Left renal pelvis (tissue), 4 donors: Measurements from ENCODE around the gene MSI1. TPM values are rescaled to one million over a fixed set of nuclear protein-coding genes. Genes with fewer than 3 reads are reported as not detected.
"Not testable (repeated sequence)": the region's sequence is repeated elsewhere in the genome, so short reads cannot be mapped to it uniquely, and the experiment has no call there.

Experiments used
- DNase-seq, 4 donors: peaks; one replicate each; pipeline ENCODE4 v3.0.0-alpha.2; 2013; ENCODE audit warnings: low read depth in 4 of 4, low spot score in 3 of 4
- polyA plus RNA-seq, 4 donors: library from polyadenylated mRNA; unstranded; fragments of 120-200 nt; gene quantifications; one replicate each; pipeline ENCODE4 v1.2.1, GENCODE V29; 2013; ENCODE audit not compliant: insufficient read length in 4 of 4

MSI1 gene
- polyA plus RNA-seq, 4 donors, result 8.9 to 30.0 (median 22.9) TPM

DNA sequence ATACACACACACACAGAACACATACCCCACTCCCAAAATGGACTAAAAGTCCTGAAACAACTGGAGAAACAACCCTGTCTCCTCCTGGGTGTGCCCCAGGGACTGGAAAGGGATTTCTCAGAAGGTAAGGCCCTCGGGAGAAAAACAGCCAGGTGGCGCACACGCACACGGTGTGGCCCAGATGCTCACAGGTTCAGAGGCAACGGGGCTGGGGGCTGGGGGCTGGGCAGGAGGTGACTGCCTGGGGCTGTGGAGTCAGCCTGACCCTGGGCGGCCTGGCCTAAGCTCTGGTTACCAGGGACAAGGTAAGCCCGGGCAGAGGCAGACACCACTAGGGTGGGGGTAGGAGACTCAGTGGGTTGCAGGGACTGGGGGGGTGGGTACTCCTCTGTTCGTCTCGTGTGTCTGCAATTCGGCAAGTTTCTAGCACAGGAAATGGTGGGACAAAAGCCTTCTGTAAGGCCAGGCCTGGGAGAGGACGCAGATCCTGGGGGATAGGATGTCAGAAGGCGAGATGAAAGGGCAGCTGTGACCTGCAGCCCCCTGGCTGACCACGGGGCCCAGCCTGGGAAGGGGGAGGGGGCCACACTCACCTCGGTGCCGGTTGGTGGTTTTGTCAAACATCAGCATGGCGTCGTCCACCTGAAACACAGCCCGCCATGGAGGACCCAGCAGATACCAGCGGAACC, 10.4 kb downstream of the MSI1 start:
- no peak for DNase-seq

DNA sequence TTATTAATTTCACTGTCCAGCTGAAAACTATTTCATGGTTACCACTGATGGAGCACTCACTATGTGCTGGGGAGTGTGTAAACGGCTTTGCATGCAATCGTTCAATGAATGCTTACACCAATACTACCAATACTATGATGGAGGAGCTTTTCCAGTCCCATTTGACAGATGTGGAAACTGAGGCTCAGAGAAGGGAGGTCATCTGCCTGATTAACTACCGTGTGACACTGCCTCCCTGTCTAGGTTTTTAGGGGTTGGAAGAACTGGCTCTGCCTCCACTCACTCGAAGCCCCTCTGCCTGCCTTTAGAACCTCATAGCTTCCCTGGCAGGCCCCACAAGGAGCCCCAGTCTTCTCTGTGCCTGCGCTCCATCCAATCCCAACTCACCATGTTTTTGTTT, 11.9 kb downstream of the MSI1 start:
- DNase-seq, result no peak

DNA sequence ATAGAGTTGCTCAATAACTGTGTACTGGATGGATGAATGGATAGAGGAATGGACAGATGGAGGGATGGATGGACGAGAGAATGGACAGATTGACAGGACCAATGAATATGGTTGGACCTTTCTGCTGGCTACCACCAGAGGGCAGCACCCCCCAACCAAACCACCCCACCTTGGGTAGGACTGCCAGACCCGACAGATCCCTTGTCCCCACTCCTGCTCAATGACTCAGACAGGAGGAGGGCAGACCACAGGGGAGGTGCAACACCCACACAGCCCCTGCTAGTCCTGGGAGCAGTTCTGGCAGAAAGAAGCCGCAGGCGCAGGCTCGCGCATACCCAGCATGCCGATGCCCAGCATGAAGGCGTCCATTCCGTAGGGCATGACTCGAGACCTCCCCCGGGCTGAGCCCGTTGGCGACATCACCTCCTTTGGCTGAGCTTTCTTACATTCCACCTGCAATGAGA, 12.4 kb downstream of the MSI1 start:
- no peak for DNase-seq

DNA sequence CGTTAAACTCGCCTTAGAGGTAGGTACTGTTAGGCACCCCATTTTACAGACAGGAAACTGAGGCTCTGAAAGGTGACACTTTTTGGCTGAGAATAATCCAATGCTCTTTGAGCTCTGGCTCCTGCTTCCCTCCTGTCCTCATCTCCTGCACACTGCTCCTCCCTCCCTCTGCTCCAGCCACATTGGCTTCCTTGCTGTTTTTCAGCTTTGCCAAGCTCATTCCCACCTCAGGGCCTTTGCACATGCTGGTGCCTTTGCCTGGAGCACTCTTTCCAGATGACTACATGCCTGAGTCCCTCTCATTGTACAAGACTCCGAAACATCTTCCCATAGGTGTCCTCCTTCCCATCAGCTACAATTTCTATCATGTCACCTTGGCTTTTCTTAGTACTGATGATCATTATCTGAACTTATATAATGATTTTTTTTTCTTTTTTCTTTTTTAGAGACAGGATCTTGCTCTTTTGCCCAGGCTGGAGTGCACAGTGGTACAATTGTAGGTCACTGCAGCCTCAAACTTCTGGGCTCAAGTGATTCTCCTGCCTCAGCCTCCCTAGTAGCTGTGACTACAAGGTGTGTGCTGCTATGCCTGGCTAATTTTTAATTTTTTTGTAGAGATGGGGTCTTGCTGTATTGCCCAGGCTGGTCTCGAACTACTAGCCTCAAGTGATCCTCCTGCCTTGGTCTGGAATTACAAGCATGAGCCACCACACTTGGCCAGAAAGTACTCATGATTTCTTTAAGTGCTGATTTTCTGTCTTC, 15.2 kb downstream of the MSI1 start:
- no peak for DNase-seq

DNA sequence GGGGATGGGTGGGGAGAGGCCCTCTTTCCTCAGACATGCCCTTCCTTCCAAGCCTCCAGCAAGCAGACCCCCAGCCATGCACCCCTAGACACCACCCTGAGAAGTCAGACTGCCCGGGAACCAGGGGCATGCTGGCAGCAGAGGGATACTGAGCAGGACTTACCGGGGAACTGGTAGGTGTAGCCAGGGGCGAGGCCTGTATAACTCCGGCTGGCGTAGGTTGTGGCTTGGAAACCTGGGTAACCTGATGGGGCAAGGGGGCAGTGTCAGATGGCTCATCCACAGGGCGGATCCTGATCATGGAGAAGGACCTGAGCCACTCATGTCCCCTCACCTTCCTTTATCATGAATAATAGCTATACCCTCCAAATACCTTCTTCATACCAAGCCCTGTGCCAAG, 15.8 kb downstream of the MSI1 start:
- no peak for DNase-seq

DNA sequence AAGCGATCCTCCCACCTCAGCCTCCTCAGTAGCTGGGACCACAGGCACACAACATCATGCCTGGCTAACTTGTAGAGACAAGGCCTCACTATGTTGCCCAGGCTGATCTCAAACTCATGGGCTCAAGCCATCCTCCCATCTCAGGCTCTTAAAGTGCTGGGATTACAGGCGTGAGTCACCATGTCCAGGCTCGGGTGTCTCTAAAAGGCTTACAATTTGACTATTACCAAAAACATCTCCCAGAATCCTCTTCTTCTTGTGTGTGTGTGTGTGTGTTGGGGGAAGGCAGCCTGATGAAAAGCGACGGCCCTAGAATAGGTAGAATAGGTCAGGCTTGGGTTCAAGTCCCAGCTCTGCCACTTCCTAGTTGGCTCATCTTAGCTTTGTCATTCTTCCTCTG, 16.8 kb downstream of the MSI1 start:
- no peak for DNase-seq

DNA sequence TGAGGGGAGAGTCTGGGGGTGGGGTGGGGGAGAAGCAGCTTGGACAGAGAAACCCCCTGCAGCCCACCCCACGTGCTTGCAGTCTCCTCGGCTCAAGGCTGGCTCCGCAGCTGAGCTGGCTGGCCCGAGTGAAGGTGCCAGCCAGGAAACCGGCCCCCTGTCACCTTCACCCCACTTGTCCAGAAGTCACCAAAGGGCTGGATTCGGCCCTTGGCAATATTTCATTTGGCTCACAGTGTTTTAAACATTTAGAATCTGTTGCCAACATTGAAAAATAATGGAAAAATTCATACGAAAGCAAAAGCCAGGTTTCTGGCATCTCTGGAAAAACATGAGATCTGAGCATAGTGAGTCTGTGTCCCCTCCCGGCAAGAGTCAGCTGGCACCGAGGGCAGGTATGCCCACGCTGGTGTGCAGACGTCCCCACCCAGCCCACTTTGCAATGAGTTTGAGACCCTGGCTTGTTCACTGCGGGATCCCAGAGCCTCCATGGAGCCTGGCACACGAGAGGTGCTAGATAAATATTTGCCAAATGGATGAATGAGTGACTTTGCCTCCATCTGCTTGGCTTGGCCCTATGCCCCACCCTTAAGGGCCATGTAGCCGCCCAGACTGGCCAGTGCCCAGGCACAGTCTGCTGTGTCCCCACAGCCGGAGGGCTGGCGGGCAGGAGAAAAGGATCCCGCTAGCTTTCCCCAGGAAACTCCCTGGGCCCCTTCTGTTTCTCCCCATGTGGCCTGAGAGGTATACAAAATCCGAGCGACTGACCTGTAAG, 18.2 kb downstream of the MSI1 start:
- no peak for DNase-seq

DNA sequence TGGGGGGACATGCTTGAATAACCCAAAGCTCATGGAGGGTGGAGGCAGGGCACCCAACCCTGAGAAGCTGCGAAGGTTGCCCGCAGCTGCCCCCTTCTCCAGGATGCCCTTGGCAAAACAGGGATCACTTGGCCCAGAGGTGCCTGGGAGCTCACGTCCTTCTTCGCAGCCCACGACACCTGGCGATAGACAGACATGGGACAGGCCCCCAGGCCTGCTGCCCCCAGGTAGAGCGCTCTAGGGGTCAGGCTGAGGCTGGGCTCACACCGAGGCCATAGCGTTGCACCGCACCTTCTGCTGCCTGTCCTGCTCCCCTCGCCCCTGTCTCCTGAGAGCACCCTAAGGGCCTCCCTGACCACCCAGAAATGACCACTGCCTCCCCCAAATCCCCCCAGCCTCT, 21.2 kb downstream of the MSI1 start:
- DNase-seq, result no peak

DNA sequence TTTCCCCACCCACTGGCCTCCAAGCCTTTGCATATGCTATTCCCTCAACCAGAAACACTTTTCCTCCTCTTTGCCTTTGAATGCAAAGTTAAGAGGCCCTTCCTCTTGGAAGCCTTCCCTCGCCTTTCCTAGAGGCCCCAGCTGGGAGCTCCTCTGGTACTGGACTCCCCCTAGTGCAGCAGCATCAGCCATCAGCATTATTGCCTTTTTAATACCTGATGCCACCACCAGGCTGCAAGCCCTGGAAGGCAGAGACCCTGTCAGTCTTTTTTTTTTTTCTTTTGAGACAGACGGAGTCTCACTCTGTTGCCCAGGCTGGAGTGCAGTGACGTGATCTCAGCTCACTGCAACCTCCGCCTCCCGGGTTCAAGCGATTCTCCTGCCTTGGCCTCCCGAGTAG, 22.3 kb downstream of the MSI1 start:
- DNase-seq, result no peak

DNA sequence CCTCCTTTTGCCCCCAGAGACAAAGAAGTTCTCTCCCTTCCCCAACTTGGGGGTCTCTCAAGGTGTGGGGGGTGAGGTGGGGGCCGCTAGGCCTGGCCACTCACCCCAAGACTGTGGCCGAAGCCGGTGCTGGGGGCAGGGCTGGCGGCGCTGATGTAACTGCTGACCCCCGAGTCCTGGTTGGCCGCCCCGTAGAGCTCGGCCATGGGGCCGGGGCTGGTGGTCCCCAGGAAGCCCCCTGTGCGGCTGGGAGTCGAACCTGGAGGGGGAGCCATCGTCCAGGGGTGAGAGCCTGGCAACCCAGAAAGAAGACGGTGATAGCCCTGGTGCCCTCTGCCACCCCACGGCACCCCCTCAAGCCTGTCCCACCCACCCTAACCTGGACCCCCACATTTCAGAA, 22.9 kb downstream of the MSI1 start:
- DNase-seq, result no peak

DNA sequence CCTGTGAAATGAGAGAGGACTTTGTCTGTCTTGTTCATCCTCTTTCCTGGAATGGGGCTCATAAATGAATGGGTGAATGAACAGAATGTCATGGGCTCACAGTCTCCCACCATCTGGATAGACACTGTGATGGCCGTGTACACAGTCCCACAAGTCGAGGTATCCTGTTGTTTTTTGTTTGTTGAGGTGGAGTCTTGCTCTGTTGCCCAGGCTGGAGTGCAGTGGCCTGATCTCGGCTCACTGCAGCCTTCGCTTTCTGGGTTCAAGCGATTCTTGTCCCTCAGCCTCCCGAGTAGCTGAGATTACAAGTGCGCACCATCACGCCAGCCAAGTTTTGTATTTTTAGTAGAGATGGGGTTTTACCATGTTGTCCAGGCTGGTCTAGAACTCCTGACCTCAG, 25.3 kb downstream of the MSI1 start:
- DNase-seq, result no peak

DNA sequence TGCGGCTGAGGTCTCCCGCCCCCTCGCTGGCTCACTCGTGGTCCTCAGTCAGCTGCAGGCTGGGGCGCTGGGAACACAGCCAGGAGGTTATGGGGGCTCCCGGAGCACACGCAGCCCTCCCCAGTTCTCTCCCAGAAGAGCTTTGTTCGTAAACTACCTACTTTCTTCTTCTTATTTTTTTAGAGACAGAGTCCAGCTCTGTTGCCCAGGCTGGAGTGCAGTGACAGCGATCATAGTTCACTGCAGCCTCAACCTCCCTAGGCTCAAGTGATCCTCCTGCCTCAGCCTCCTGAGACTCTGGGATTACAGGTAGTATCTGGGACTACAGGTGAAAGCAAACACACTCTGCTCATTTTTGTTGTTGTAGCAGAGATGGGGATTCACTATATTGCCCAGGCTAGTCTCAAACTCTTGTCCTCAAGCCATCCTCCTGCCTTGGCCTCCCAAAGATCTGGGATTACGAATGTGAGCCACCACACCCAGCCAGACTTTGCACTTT, 25.9 kb downstream of the MSI1 start:
- no peak for DNase-seq

DNA sequence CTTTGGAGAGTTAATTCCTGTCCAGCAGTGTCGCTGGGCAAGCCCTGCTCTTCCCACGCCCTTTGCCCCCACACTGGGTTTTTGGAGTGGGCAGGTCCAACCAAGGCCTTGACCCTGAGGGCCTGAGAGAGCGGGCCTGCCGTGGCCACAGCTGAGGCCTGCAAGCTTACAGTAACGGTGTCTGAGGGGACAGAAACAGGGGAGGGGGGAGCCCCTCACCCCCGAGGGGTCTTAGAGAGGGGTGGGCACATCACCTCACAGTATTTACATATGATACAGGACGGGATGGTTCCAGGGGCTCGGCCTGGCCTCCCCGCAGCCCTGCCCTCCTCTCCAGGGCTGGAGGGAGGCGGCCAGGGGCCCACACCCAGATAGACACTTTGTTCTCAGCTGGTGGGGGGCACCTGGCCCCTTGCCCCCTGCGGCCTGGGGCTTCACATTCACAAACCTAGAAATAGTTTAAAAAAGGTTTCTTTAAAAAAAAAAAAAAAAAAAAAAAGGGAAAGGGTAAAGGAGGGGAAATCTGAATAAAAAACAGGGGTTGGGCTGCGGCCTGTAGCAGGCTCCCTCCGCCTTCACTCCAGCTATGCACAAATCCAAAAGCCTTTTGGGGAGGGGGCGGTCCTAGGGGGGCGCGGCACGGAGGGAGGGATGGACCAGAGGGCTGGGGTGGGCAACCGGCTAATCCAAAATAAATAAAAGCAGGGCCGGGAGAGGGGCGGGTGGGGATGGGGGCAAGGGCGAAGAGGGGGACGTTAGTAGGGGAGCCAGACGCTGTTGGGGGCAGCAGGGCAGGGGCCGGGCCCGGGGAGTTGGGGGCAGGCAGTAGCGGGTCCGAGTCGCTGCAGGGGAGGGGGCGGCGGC, 26.6 kb downstream of the MSI1 start:
- DNase-seq, result no peak

DNA sequence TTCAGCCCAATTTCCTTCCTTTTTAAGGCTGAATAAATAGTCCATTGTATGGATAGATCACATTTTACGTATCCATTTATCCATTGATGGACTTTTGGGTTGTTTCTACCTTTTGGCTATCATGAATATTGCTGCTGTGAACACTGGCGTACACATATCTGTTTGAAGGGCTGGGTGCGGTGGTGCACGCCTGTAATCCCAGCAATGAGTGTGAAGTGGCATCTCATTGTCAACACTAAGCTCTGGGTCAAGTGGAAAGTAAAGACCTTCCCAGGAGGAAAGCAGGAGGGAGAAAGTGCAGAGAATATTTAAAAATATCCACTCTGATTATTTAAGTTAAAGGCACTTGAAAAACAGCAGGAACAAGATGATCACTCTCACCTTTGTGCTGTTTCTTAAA, 29.7 kb downstream of the MSI1 start:
- DNase-seq, result no peak

DNA sequence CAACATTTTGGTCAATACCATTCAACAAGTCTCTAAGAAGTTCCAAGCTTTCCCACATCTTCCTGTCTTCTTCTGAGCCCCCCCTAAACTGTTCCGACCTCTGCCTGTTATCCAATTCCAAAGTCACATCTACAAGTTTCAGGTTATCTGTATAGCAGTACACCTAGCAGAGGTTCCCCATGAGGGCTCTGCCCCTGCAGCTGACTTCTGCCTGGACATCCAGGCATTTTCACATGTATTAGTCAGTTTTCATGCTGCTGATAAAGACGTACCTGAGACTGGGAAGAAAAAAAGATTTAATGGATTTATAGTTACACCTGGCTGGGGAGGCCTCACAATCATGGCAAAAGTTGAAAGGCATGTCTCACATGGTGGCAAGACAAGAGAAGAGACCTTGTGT, 31.2 kb downstream of the MSI1 start:
- DNase-seq, result no peak

DNA sequence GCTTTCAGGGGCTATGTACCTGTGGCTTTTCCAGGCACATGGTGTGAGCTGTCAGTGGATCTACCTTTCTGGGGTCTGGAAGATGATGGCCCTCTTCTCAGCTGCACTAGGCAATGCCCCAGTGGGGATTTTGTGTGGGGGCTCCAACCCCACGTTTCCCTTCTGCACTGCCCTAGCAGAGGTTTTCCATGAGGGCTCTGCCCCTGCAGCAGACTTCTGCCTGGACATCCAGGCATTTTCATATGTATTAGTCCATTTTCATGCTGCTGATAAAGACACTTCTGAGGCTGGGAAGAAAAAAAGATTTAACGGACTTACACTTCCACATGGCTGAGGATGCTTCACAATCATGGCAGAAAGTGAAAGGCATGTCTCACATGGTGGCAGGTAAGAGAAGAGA, 32.6 kb downstream of the MSI1 start:
- not testable (repeated sequence) for DNase-seq

DNA sequence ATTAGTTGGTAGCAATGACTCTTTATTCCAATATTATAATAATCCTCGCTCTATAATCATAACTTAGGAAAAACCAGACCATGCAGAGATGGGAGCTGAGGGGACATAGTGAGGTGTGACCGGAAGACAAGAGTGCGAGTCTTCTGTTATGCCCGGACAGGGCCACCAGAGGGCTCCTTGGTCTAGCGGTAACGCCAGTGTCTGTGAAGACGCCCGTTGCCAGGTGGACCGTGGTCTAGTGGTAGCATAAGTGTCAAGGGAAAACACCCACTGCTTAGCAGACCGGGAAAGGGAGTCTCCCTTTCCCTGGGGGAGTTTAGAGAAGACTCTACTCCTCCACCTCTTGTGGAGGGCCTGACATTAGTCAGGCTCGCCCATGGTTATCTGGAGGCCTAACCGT, 33.5 kb downstream of the MSI1 start:
- peak in 1 of 4 donors; percentile 25 for DNase-seq

DNA sequence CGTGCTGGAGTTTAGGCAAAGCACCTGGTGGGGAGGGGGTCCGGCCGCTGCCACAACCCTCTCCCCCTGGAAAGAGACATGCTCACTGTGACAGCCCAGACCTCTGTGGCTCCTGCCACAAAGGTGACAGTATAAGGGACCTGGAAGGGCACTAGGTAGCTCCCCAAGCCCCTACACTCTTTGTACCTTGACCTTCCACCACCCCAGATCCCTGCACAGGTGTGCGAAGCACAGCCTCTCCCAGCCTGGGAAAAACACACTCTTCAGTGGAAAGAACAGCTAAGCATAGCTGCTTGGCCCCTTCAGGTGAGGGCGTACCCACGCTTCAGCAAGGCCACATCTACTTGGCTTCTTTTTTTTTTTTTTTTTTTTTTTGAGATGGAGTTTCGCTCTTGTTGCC, 36.4 kb downstream of the MSI1 start:
- DNase-seq, result no peak

DNA sequence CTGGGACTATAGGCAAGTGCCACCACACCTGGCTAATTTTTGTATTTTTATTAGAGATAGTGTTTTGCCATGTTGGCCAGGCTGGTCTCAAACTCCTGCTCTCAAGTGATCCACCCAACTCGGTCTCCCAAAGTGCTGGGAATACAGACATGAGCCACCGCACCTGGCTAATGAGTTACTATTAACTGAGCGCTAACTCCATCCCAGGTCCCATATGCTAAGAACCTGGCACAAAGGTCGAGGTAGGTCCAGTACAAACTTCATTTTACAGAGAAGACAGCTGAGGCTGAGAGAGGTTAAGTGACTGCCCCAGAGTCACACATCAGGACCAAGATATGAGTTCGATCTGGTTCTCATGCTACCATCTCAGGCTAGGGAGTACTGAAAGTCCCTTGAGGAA, 36.9 kb downstream of the MSI1 start:
- no peak for DNase-seq

DNA sequence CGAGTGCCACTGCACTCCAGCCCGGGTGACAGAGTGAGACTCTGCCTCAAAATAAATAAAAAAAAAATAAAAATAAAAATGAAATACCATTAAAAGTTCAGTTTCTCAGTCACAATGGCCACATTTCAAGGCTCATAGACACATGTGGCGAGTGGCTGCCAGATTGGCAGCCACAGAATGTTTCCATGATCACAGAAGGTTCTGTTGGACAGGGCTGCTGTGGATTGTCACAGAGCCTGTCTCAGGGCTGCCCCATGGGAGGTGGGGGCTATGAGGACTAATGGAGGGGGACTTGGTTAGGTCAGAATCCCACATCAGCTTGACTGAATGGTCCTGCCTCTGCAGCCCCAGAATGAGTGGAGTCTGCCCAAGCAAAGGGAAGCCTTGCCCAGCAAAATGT, 37.6 kb downstream of the MSI1 start:
- no peak for DNase-seq

DNA sequence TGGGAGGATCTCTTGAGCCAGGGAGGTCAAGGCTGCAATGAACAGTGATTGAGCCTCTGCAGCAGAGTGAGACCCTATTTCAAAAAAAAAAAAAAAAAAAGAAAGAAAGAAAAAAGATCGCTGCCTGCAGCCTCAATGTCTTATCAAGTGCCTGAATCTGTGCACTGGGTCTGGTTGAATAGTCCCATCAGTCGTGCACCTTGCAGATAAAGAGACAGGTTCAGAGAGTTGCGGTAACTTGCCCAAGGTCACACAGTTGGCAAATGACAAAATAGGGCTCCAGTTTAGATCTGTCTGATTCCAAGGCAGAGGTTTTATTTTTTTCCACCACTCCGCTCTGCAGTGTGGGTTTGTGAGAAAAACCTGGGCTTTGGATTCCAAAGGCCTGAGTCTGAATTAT, 40.7 kb downstream of the MSI1 start:
- DNase-seq, result no peak
